ENCODE data around the gene CCL26. TPM values are rescaled to one million over a fixed set of nuclear protein-coding genes. Genes with fewer than 3 reads are reported as not detected.
A peak's percentile ranks its signal among the peaks of the same experiment; 100 is the strongest.

CCL26 gene
- total and polyA plus RNA-seq, 4 donors: 0.09 to 0.33 TPM; not detected in 2

- Histone ChIP-seq H3K36me3 (ENCODE audit: control insufficient read depth in 4 of 4, insufficient read depth in 3 of 4, low read depth in 1 of 4, low read length in 3 of 4) (no peaks in the 10 kb centered on the region), H3K27ac (ENCODE audit: low read depth in 1 of 2, low read length in 2 of 2) (peak overlapping the region; percentile 95 to 97), H3K27me3 (ENCODE audit: control insufficient read depth in 4 of 4, insufficient read depth in 4 of 4, low read length in 3 of 4) (no peaks in the 10 kb centered on the region), H3K4me1 (ENCODE audit: control insufficient read depth in 4 of 4, insufficient read depth in 4 of 4, low read length in 3 of 4) (peaks cover 3 to 22% (median 11%) of the 10 kb centered on the region in 4 donors), H3K4me3 (ENCODE audit: low read depth in 1 of 3, low read length in 3 of 3) (peak overlapping the region; percentile 83 to 89 (median 85)), H3K9me3 (ENCODE audit: control insufficient read depth in 4 of 4, low read length in 3 of 4) (no peaks in the 10 kb centered on the region), H3K9ac (ENCODE audit: low read depth in 1 of 2, low read length in 2 of 2) (peak overlapping the region; percentile 41 to 92)
- WGBS: 58% methylated on average over 26 of the region's 26 CpGs
- DNase-seq (ENCODE audit: low spot score): no peak
- TF ChIP-seq JUND (IDR thresholded peaks at IDR 0.05): no peak
- TF ChIP-seq HNF4G (IDR thresholded peaks at IDR 0.05): no peak
- no peak for TF ChIP-seq FOXA1 (IDR thresholded peaks at IDR 0.05)
- TF ChIP-seq RAD21 (IDR thresholded peaks at IDR 0.05): peak; percentile 5 to 36
- TF ChIP-seq RXRA (IDR thresholded peaks at IDR 0.05): no peak
- no peak for TF ChIP-seq REST (IDR thresholded peaks at IDR 0.05)
Observed at GRCh38 chr7:75739796-75740672, 32.0 kb downstream of the CCL26 start.

GRCh38 chr7:75738975-75739795, 32.8 kb downstream of the CCL26 start:
- Histone ChIP-seq H3K4me3 (ENCODE audit: low read depth in 1 of 3, low read length in 3 of 3) (peak overlapping the region; percentile 87 to 93 (median 89)), H3K4me1 (ENCODE audit: control insufficient read depth in 4 of 4, insufficient read depth in 4 of 4, low read length in 3 of 4) (peaks cover 3 to 22% (median 11%) of the 10 kb centered on the region in 4 donors), H3K27me3 (ENCODE audit: control insufficient read depth in 4 of 4, insufficient read depth in 4 of 4, low read length in 3 of 4) (no peaks in the 10 kb centered on the region), H3K9me3 (ENCODE audit: control insufficient read depth in 4 of 4, low read length in 3 of 4) (no peaks in the 10 kb centered on the region), H3K9ac (ENCODE audit: low read depth in 1 of 2, low read length in 2 of 2) (peak overlapping the region; percentile 41 to 92), H3K27ac (ENCODE audit: low read depth in 1 of 2, low read length in 2 of 2) (peak overlapping the region; percentile 95 to 97), H3K36me3 (ENCODE audit: control insufficient read depth in 4 of 4, insufficient read depth in 3 of 4, low read depth in 1 of 4, low read length in 3 of 4) (no peaks in the 10 kb centered on the region)
- peak; percentile 99 for DNase-seq (ENCODE audit: low spot score)
- WGBS: under 1% methylated on average over 89 of the region's 89 CpGs
- TF ChIP-seq FOXA2 (IDR thresholded peaks at IDR 0.05) (no peak), CTCF (IDR thresholded peaks at IDR 0.05; ENCODE audit: low read depth, low read length, missing input control) (peak; percentile 24), YY1 (IDR thresholded peaks at IDR 0.05) (no peak), REST (IDR thresholded peaks at IDR 0.05) (no peak), RAD21 (IDR thresholded peaks at IDR 0.05) (peak in 1 of 2 donors; percentile 2), NR2F2 (IDR thresholded peaks at IDR 0.05) (no peak), GABPA (IDR thresholded peaks at IDR 0.05 in 1 of 2, conservative IDR thresholded peaks at IDR 0.05 in 1 of 2) (peak in 1 of 2 donors; percentile 39), FOXA1 (IDR thresholded peaks at IDR 0.05) (no peak), RXRA (IDR thresholded peaks at IDR 0.05) (no peak), ZBTB33 (IDR thresholded peaks at IDR 0.05) (no peak), EGR1 (IDR thresholded peaks at IDR 0.05; ENCODE audit: low read depth in 2 of 2) (peak in 1 of 2 donors; percentile 2), HNF4A (conservative IDR thresholded peaks at IDR 0.05) (no peak), ATF3 (IDR thresholded peaks at IDR 0.05) (no peak), TAF1 (conservative IDR thresholded peaks at IDR 0.05) (no peak), JUND (IDR thresholded peaks at IDR 0.05) (no peak), SP1 (IDR thresholded peaks at IDR 0.05) (no peak), MAX (IDR thresholded peaks at IDR 0.05) (no peak)

All from liver (tissue), 9 donors.